DOHH2 (cell line): ENCODE results near the gene SPATA31C1.

Experiments used
- H3F3A ChIP-seq: fragments of 200-600 bp; sonication (generic), shearing (Covaris generic); 2 replicates; pipeline ENCODE4 v1.6.0; 2016; ENCODE audit warnings: antibody characterized with exemption, mild to moderate bottlenecking; ENCODE audit not compliant: control insufficient read depth, insufficient read depth
- H3K27ac ChIP-seq: fragments of 200-600 bp; sonication (generic); 2 replicates; pipeline ENCODE4 v1.5.1; 2014; ENCODE audit warnings: low read depth, mild to moderate bottlenecking, low read length, moderate library complexity
- H3K27me3 ChIP-seq: fragments of 200-600 bp; sonication (generic); 2 replicates; pipeline ENCODE4 v1.6.1; 2014; ENCODE audit warnings: mild to moderate bottlenecking, low read length, mixed read lengths; ENCODE audit not compliant: control insufficient read depth
- H3K36me3 ChIP-seq: fragments of 200-600 bp; sonication (generic); 2 replicates; pipeline ENCODE4 v1.6.1; 2014; ENCODE audit warnings: mild to moderate bottlenecking, low read length, moderate library complexity, mixed read lengths; ENCODE audit not compliant: control insufficient read depth
- H3K4me1 ChIP-seq: fragments of 200-600 bp; sonication (generic); 2 replicates; pipeline ENCODE4 v1.6.1; 2014; ENCODE audit warnings: mild to moderate bottlenecking, low read length, mixed read lengths; ENCODE audit not compliant: control insufficient read depth
- H3K4me2 ChIP-seq: fragments of 200-600 bp; sonication (generic); 2 replicates; pipeline ENCODE4 v1.6.0; 2014; ENCODE audit warnings: mild to moderate bottlenecking, low read length, moderate library complexity
- H3K4me3 ChIP-seq: fragments of 200-600 bp; sonication (generic); 2 replicates; pipeline ENCODE4 v1.5.1; 2014; ENCODE audit warnings: mild to moderate bottlenecking, low read length, mixed read lengths
- H3K79me2 ChIP-seq: fragments of 200-600 bp; sonication (generic); 2 replicates; pipeline ENCODE4 v1.6.1; 2014; ENCODE audit warnings: mild to moderate bottlenecking, low read length, mixed read lengths; ENCODE audit not compliant: control insufficient read depth
- H3K9me2 ChIP-seq: fragments of 200-600 bp; sonication (generic); replicated peaks from 2 replicates; pipeline ENCODE4 v1.6.1; 2014; ENCODE audit warnings: mild to moderate bottlenecking, low read length, mixed read lengths; ENCODE audit not compliant: control insufficient read depth
- H3K9me3 ChIP-seq: fragments of 200-600 bp; sonication (generic); 2 replicates; pipeline ENCODE4 v1.6.1; 2014; ENCODE audit warnings: antibody characterized with exemption, low read length, mixed read lengths; ENCODE audit not compliant: control insufficient read depth, insufficient read depth
- H4K20me1 ChIP-seq: fragments of 200-600 bp; sonication (generic); 2 replicates; pipeline ENCODE4 v1.6.0; 2014; ENCODE audit warnings: low read depth, mild to moderate bottlenecking, antibody characterized with exemption, low read length, moderate library complexity; ENCODE audit not compliant: control insufficient read depth, insufficient read depth
- CTCF ChIP-seq: fragments of 200-600 bp; sonication (generic); IDR thresholded peaks from one replicate; pipeline ENCODE4 v1.5.1; 2014; ENCODE audit warnings: antibody characterized with exemption, mild to moderate bottlenecking, low read depth, low read length; ENCODE audit not compliant: poor library complexity, severe bottlenecking
- EZH2phosphoT487 ChIP-seq: fragments of 200-600 bp; sonication (generic); IDR thresholded peaks from 2 replicates; pipeline ENCODE4 v1.6.1; 2017; ENCODE audit warnings: borderline replicate concordance, mild to moderate bottlenecking, antibody characterized with exemption, low read length, moderate library complexity, mixed read lengths

SPATA31C1 gene

DNA sequence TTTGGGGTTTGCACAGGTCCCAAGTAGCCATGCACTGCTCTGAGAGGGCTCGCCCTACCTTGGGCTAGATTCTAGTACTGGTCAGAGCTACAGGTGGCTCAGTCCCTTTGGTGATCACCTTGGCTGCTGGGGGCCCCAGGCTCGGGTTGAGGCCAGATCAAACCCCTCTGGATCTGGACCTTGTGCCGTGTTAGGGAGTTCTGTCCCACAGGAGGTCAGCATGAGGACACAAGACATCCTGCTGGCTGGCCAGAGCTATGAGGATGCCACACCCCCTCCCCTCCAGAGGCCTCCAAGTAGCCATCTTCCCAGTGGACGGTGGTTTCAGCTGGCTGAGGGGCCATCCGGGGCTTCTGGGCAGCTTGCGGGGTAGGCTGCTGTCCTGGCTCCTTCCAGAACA, 46.0 kb downstream of the SPATA31C1 start:
- H3K27me3 ChIP-seq: no peaks in the 10 kb centered on the region
- H3K9me2 ChIP-seq: no peaks in the 10 kb centered on the region
- TF ChIP-seq CTCF (no peak), EZH2phosphoT487 (no peak)
- H4K20me1 ChIP-seq: no peaks in the 10 kb centered on the region
- H3K36me3 ChIP-seq: no peaks in the 10 kb centered on the region
- H3K27ac ChIP-seq: no peak overlapping the region
- no peaks in the 10 kb centered on the region for H3F3A ChIP-seq
- H3K4me2 ChIP-seq: no peak overlapping the region
- H3K9me3 ChIP-seq: no peaks in the 10 kb centered on the region
- H3K79me2 ChIP-seq: no peaks in the 10 kb centered on the region
- no peaks in the 10 kb centered on the region for H3K4me1 ChIP-seq
- no peak overlapping the region for H3K4me3 ChIP-seq

GRCh38 chr9:87964826-87965225, 47.1 kb downstream of the SPATA31C1 start:
- TF ChIP-seq CTCF (no peak), EZH2phosphoT487 (no peak)
- no peaks in the 10 kb centered on the region for H3K36me3 ChIP-seq
- no peaks in the 10 kb centered on the region for H3K79me2 ChIP-seq
- no peaks in the 10 kb centered on the region for H3K9me2 ChIP-seq
- H3K4me3 ChIP-seq: no peak overlapping the region
- H3K9me3 ChIP-seq: no peaks in the 10 kb centered on the region
- H4K20me1 ChIP-seq: no peaks in the 10 kb centered on the region
- H3K27ac ChIP-seq: no peak overlapping the region
- no peaks in the 10 kb centered on the region for H3F3A ChIP-seq
- no peak overlapping the region for H3K4me2 ChIP-seq
- no peaks in the 10 kb centered on the region for H3K4me1 ChIP-seq
- H3K27me3 ChIP-seq: no peaks in the 10 kb centered on the region

DNA sequence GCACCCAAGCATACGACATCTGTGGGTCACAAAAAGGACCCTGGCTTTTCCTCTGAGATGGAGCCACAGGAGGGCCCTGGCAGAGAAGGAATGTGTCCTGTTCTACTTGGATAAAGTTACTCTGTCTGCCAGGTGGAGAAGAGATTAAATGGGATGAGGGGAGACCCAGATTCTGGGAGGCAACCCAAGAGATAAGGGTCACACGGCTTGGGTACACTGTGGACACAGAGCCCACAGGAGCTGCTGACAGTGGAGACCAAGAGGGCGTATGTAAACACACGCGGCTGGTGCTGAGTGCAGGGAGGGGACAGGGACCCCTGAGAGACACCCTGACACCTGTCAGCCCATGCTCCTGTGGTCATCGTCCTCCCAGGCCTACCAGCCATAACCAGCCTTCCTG, 50.4 kb downstream of the SPATA31C1 start:
- Histone ChIP-seq H3K79me2 (no peaks in the 10 kb centered on the region), H3K27me3 (no peaks in the 10 kb centered on the region), H3K4me1 (no peaks in the 10 kb centered on the region), H3F3A (no peaks in the 10 kb centered on the region), H3K27ac (no peak overlapping the region), H3K4me2 (no peak overlapping the region), H3K9me2 (no peaks in the 10 kb centered on the region), H3K36me3 (no peaks in the 10 kb centered on the region), H3K4me3 (no peak overlapping the region), H3K9me3 (no peaks in the 10 kb centered on the region), H4K20me1 (no peaks in the 10 kb centered on the region)
- TF ChIP-seq CTCF (no peak), EZH2phosphoT487 (no peak)

DNA sequence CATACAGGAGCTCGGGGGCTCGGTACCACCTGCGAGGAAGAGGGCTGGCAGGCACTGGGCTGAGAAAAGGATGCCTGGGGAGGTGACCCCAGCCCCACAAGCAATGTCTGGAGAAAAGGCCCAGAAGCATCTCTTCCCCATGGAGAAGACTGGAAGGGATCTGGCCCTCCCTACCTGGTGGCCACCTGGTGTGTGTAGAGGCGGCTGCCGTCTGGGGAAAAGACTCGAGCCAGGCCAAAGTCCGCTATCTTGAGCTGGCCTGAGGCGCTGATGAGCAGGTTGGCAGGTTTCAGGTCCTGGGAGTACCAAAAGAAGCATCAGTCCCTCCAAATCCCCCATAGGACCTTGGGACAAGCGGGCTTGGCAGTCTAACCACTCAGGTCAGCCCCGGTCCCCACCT, 52.8 kb downstream of the SPATA31C1 start:
- H3K79me2 ChIP-seq: no peaks in the 10 kb centered on the region
- H3F3A ChIP-seq: no peaks in the 10 kb centered on the region
- no peaks in the 10 kb centered on the region for H4K20me1 ChIP-seq
- no peaks in the 10 kb centered on the region for H3K36me3 ChIP-seq
- H3K27me3 ChIP-seq: no peaks in the 10 kb centered on the region
- no peak overlapping the region for H3K4me3 ChIP-seq
- H3K4me1 ChIP-seq: no peaks in the 10 kb centered on the region
- H3K9me3 ChIP-seq: no peaks in the 10 kb centered on the region
- no peak overlapping the region for H3K4me2 ChIP-seq
- no peak overlapping the region for H3K27ac ChIP-seq
- no peaks in the 10 kb centered on the region for H3K9me2 ChIP-seq
- TF ChIP-seq EZH2phosphoT487: no peak
- TF ChIP-seq CTCF: no peak
